Rectal smooth muscle tissue (tissue), 1 donor: ENCODE measurements around the gene PLEKHA6.

ENCODE experiments used
- H3K27ac ChIP-seq: one replicate; pipeline ENCODE4 v1.7.0; 2013; ENCODE audit warnings: low read depth, low read length, inconsistent platforms
- H3K27me3 ChIP-seq: one replicate; pipeline ENCODE4 v1.7.0; 2013; ENCODE audit warnings: low read length; ENCODE audit not compliant: control insufficient read depth, insufficient read depth
- H3K36me3 ChIP-seq: one replicate; pipeline ENCODE4 v1.7.0; 2013; ENCODE audit warnings: low read length; ENCODE audit not compliant: control insufficient read depth, insufficient read depth
- H3K4me1 ChIP-seq: one replicate; pipeline ENCODE4 v1.7.0; 2013; ENCODE audit warnings: low read length; ENCODE audit not compliant: control insufficient read depth, insufficient read depth
- H3K4me3 ChIP-seq: one replicate; pipeline ENCODE4 v1.7.0; 2013; ENCODE audit warnings: low read length
- H3K9ac ChIP-seq: one replicate; pipeline ENCODE4 v1.7.0; 2013; ENCODE audit warnings: low read length

PLEKHA6 gene

GRCh38 chr1:204255966-204256365 lies 103.8 kb downstream of the PLEKHA6 start:
- H3K27me3 ChIP-seq: no peaks in the 10 kb centered on the region
- H3K36me3 ChIP-seq: peaks cover 4% of the 10 kb centered on the region
- no peak overlapping the region for H3K4me3 ChIP-seq
- no peak overlapping the region for H3K9ac ChIP-seq
- H3K4me1 ChIP-seq: no peaks in the 10 kb centered on the region
- H3K27ac ChIP-seq: no peak overlapping the region

- H3K36me3 ChIP-seq: peaks cover 4% of the 10 kb centered on the region
- H3K4me3 ChIP-seq: no peak overlapping the region
- no peaks in the 10 kb centered on the region for H3K4me1 ChIP-seq
- no peaks in the 10 kb centered on the region for H3K27me3 ChIP-seq
- H3K27ac ChIP-seq: no peak overlapping the region
- no peak overlapping the region for H3K9ac ChIP-seq
These were observed 104.5 kb downstream of the PLEKHA6 start for GRCh38 chr1:204255225-204255624.

- Histone ChIP-seq H3K4me1 (no peaks in the 10 kb centered on the region), H3K36me3 (peaks cover 4% of the 10 kb centered on the region), H3K27ac (no peak overlapping the region), H3K9ac (no peak overlapping the region), H3K27me3 (no peaks in the 10 kb centered on the region), H3K4me3 (no peak overlapping the region)
These were observed 105.6 kb downstream of the PLEKHA6 start for GRCh38 chr1:204254031-204254661.

GRCh38 chr1:204251926-204252689 lies 107.6 kb downstream of the PLEKHA6 start:
- Histone ChIP-seq H3K27ac (no peak overlapping the region), H3K27me3 (no peaks in the 10 kb centered on the region), H3K36me3 (peaks cover 7% of the 10 kb centered on the region), H3K4me1 (no peaks in the 10 kb centered on the region), H3K9ac (no peak overlapping the region), H3K4me3 (no peak overlapping the region)

GRCh38 chr1:204251286-204251685 lies 108.4 kb downstream of the PLEKHA6 start:
- no peaks in the 10 kb centered on the region for H3K4me1 ChIP-seq
- no peak overlapping the region for H3K27ac ChIP-seq
- H3K36me3 ChIP-seq: peaks cover 5% of the 10 kb centered on the region
- no peaks in the 10 kb centered on the region for H3K27me3 ChIP-seq
- H3K9ac ChIP-seq: no peak overlapping the region
- no peak overlapping the region for H3K4me3 ChIP-seq

- Histone ChIP-seq H3K36me3 (peaks cover 5% of the 10 kb centered on the region), H3K4me3 (no peak overlapping the region)
These were observed 109.2 kb downstream of the PLEKHA6 start for GRCh38 chr1:204250428-204251030.

GRCh38 chr1:204249736-204250427 lies 109.8 kb downstream of the PLEKHA6 start:
- H3K4me3 ChIP-seq: no peak overlapping the region
- H3K4me1 ChIP-seq: no peaks in the 10 kb centered on the region
- H3K27ac ChIP-seq: no peak overlapping the region
- no peaks in the 10 kb centered on the region for H3K27me3 ChIP-seq
- no peak overlapping the region for H3K9ac ChIP-seq
- peaks cover 12% of the 10 kb centered on the region for H3K36me3 ChIP-seq

More at GRCh38 chr1:204250428-204251030, 109.2 kb downstream of the PLEKHA6 start:
- Histone ChIP-seq H3K4me1 (no peaks in the 10 kb centered on the region), H3K27me3 (no peaks in the 10 kb centered on the region), H3K27ac (no peak overlapping the region), H3K9ac (no peak overlapping the region)

GRCh38 chr1:204248954-204249353 lies 110.8 kb downstream of the PLEKHA6 start:
- Histone ChIP-seq H3K4me1 (no peaks in the 10 kb centered on the region), H3K36me3 (peaks cover 12% of the 10 kb centered on the region), H3K9ac (no peak overlapping the region), H3K27ac (no peak overlapping the region), H3K4me3 (no peak overlapping the region), H3K27me3 (no peaks in the 10 kb centered on the region)

- Histone ChIP-seq H3K36me3 (peaks cover 15% of the 10 kb centered on the region), H3K27me3 (no peaks in the 10 kb centered on the region), H3K27ac (no peak overlapping the region)
These were observed 112.9 kb downstream of the PLEKHA6 start for GRCh38 chr1:204246876-204247275.

GRCh38 chr1:204242920-204243319 lies 116.8 kb downstream of the PLEKHA6 start:
- Histone ChIP-seq H3K36me3 (peaks cover 10% of the 10 kb centered on the region), H3K4me3 (no peak overlapping the region), H3K27me3 (no peaks in the 10 kb centered on the region), H3K4me1 (no peaks in the 10 kb centered on the region), H3K27ac (no peak overlapping the region), H3K9ac (no peak overlapping the region)

More at GRCh38 chr1:204246876-204247275, 112.9 kb downstream of the PLEKHA6 start:
- H3K4me1 ChIP-seq: no peaks in the 10 kb centered on the region
- no peak overlapping the region for H3K9ac ChIP-seq
- no peak overlapping the region for H3K4me3 ChIP-seq

GRCh38 chr1:204241914-204242313 lies 117.8 kb downstream of the PLEKHA6 start:
- H3K4me1 ChIP-seq: no peaks in the 10 kb centered on the region
- no peak overlapping the region for H3K9ac ChIP-seq
- no peak overlapping the region for H3K27ac ChIP-seq
- peaks cover 10% of the 10 kb centered on the region for H3K36me3 ChIP-seq
- H3K4me3 ChIP-seq: no peak overlapping the region
- H3K27me3 ChIP-seq: no peaks in the 10 kb centered on the region

- H3K4me1 ChIP-seq: no peaks in the 10 kb centered on the region
- H3K4me3 ChIP-seq: no peak overlapping the region
- H3K9ac ChIP-seq: no peak overlapping the region
- H3K36me3 ChIP-seq: peaks cover 10% of the 10 kb centered on the region
- no peaks in the 10 kb centered on the region for H3K27me3 ChIP-seq
- H3K27ac ChIP-seq: no peak overlapping the region
These were observed 118.7 kb downstream of the PLEKHA6 start for GRCh38 chr1:204241050-204241449.
